Epithelial cell of esophagus (primary cell): ENCODE data around the gene TUBA4A.
"Not testable (repeated sequence)": the region's sequence is repeated elsewhere in the genome, so short reads cannot be mapped to it uniquely, and the experiment has no call there.

Experiments
- DNase-seq: peaks from one replicate; pipeline ENCODE4 v3.0.0; 2010; ENCODE audit warnings: low read depth
- H3K4me3 ChIP-seq: 2 replicates; pipeline ENCODE4 v1.5.1; 2011; ENCODE audit warnings: mild to moderate bottlenecking, low read length, control low read depth
- CTCF ChIP-seq: IDR thresholded peaks from 2 replicates; pipeline ENCODE4 v1.5.1; 2011; ENCODE audit warnings: low read depth, mild to moderate bottlenecking, low read length, control low read depth, inconsistent platforms; ENCODE audit not compliant: insufficient read depth; ENCODE audit errors: missing control alignments

Gene TUBA4A

GRCh38 chr2:219205165-219205538, 48.6 kb downstream of the TUBA4A start:
- H3K4me3 ChIP-seq: no peak overlapping the region
- TF ChIP-seq CTCF: no peak
- no peak for DNase-seq

GRCh38 chr2:219204425-219205164, 49.1 kb downstream of the TUBA4A start:
- no peak for DNase-seq
- TF ChIP-seq CTCF: no peak
- no peak overlapping the region for H3K4me3 ChIP-seq

- not testable (repeated sequence) for DNase-seq, H3K4me3 ChIP-seq
These were observed 52.4 kb downstream of the TUBA4A start for GRCh38 chr2:219201331-219201730.

- not testable (repeated sequence) for H3K4me3 ChIP-seq, DNase-seq
These were observed 53.0 kb downstream of the TUBA4A start for GRCh38 chr2:219200502-219201326.
